K562 (cell line): ENCODE measurements around the gene FMN1.

Experiments
- FOXO4 ChIP-seq: fragments of 450-650 bp; formaldehyde crosslinking; IDR thresholded peaks from 2 replicates; pipeline ENCODE4 v1.4.0; 2020; ENCODE audit warnings: mild to moderate bottlenecking, moderate library complexity
- KDM1A ChIP-seq, 2 experiments: fragments of 450-650 bp; IDR thresholded peaks; 2 replicates each; pipeline ENCODE4 v1.6.1; 2016; ENCODE audit warnings: mild to moderate bottlenecking in 2 of 2
- NFIC ChIP-seq: fragments of 450-650 bp; IDR thresholded peaks from 2 replicates; pipeline ENCODE4 v1.6.1; 2017; ENCODE audit warnings: mild to moderate bottlenecking, inconsistent platforms
- TF ChIP-seq, protein P1 (sequence below), 3 experiments: IDR thresholded peaks in 2 of 3; conservative IDR thresholded peaks in 1 of 3; 2 replicates each; pipeline ENCODE4 v1.5.1; 2011 to 2012; ENCODE audit warnings: low read length in 3 of 3, mild to moderate bottlenecking in 3 of 3, control low read depth in 2 of 3, improper control_type of control experiment in 1 of 3, inconsistent platforms in 1 of 3, low read depth in 1 of 3, mixed read lengths in 1 of 3, moderate library complexity in 1 of 3; ENCODE audit not compliant: insufficient read depth in 2 of 3

- TF ChIP-seq, protein P1, sequence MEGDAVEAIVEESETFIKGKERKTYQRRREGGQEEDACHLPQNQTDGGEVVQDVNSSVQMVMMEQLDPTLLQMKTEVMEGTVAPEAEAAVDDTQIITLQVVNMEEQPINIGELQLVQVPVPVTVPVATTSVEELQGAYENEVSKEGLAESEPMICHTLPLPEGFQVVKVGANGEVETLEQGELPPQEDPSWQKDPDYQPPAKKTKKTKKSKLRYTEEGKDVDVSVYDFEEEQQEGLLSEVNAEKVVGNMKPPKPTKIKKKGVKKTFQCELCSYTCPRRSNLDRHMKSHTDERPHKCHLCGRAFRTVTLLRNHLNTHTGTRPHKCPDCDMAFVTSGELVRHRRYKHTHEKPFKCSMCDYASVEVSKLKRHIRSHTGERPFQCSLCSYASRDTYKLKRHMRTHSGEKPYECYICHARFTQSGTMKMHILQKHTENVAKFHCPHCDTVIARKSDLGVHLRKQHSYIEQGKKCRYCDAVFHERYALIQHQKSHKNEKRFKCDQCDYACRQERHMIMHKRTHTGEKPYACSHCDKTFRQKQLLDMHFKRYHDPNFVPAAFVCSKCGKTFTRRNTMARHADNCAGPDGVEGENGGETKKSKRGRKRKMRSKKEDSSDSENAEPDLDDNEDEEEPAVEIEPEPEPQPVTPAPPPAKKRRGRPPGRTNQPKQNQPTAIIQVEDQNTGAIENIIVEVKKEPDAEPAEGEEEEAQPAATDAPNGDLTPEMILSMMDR (IDR thresholded peaks at IDR 0.05 in 2 of 3, conservative IDR thresholded peaks at IDR 0.05 in 1 of 3; ENCODE audit: insufficient read depth in 2 of 3, low read depth in 1 of 3, low read length in 3 of 3): no peak
- TF ChIP-seq FOXO4 (CRISPR knock-in tag): no peak
- no peak for TF ChIP-seq NFIC
- TF ChIP-seq KDM1A (IDR thresholded peaks at IDR 0.05): no peak
Measured at GRCh38 chr15:33099213-33099612, 95.3 kb downstream of the FMN1 start.
